K562 (cell line): ENCODE data around the gene C7. TPM values are rescaled to one million over a fixed set of nuclear protein-coding genes. Genes with fewer than 3 reads are reported as not detected.

Experiments used
- ATAC-seq: fragments of 200-7000 bp; cut with Tn5 transposase; 3 replicates; pipeline ENCODE4 v1.9.1; 2020; ENCODE audit warnings: moderate library complexity
- BruUV-seq: library from RNA; stranded (reverse); fragments of 400-500 nt; replicated peaks from 2 replicates; lab custom pipeline; 2021; lab: Mats Ljungman, UMichigan
- CTCF ChIA-PET: fragments of 300-600 bp; formaldehyde crosslinking; extraction: SDS; loops from one replicate; lab custom pipeline; 2021; ENCODE audit warnings: low intra/inter-chr PET ratio; lab: Yijun Ruan, JAX
- POLR2A ChIA-PET: fragments of 300-600, 350-650 bp; sonication (Branson Sonifier 250); formaldehyde crosslinking; extraction: SDS; loops from one replicate; lab custom pipeline; 2021; ENCODE audit warnings: antibody characterized with exemption, inconsistent platforms; lab: Yijun Ruan, JAX
- DNase-seq, 4 experiments: peaks; one replicate each; pipeline versions ENCODE4 v3.0.0 to v3.0.0-alpha.2; 2011 to 2018; ENCODE audit warnings: low spot score in 3 of 4, mixed read lengths in 3 of 4; ENCODE audit errors: extremely low read depth in 1 of 4
- FAIRE-seq: peaks from 2 replicates; lab custom pipeline; 2011; peaks lifted over from hg19 to GRCh38; lab: Jason Lieb, UNC
- H2AFZ ChIP-seq: 2 replicates; pipeline ENCODE4 v1.6.0; 2011; ENCODE audit warnings: low read depth, low read length, control low read depth, inconsistent platforms
- H3K27ac ChIP-seq: fragments of 200-600 bp; 3 replicates; pipeline ENCODE4 v1.8.0; 2011; ENCODE audit warnings: low read depth, mild to moderate bottlenecking, control low read depth, inconsistent platforms, low read length, moderate library complexity, mixed read lengths; ENCODE audit errors: extremely low read depth
- H3K27me3 ChIP-seq, 2 experiments: fragments of 300-600 bp in 1 of 2; 2 replicates in 1 of 2; 3 replicates in 1 of 2; pipeline versions ENCODE4 v1.6.0 to v1.8.0; 2011; ENCODE audit warnings: inconsistent platforms in 2 of 2, low read length in 2 of 2, mild to moderate bottlenecking in 1 of 2, mixed read lengths in 1 of 2, moderate library complexity in 1 of 2; ENCODE audit not compliant: control insufficient read depth in 2 of 2, insufficient read depth in 2 of 2
- H3K36me3 ChIP-seq: fragments of 300-600 bp; 3 replicates; pipeline ENCODE4 v1.8.0; 2011; ENCODE audit warnings: mild to moderate bottlenecking, low read length, inconsistent platforms; ENCODE audit not compliant: control insufficient read depth, insufficient read depth
- H3K4me1 ChIP-seq, 2 experiments: fragments of 200-600 bp in 1 of 2; replicated peaks in 1 of 2; 2 replicates in 1 of 2; 3 replicates in 1 of 2; pipeline versions ENCODE4 v1.5.1 to v1.8.0; 2011; ENCODE audit warnings: inconsistent platforms in 2 of 2, low read length in 2 of 2, mild to moderate bottlenecking in 1 of 2, mixed read lengths in 1 of 2, moderate library complexity in 1 of 2; ENCODE audit not compliant: control insufficient read depth in 2 of 2, insufficient read depth in 2 of 2
- H3K4me2 ChIP-seq: 2 replicates; pipeline ENCODE4 v1.6.1; 2011; ENCODE audit warnings: low read length, control low read depth, inconsistent platforms, mixed read lengths; ENCODE audit not compliant: insufficient read depth
- H3K4me3 ChIP-seq: fragments of 200-600 bp; sonication (generic), shearing (Covaris generic); 2 replicates; pipeline ENCODE4 v1.5.1; 2016; ENCODE audit warnings: control low read depth, inconsistent platforms
- H3K79me2 ChIP-seq: fragments of 200-600 bp; 3 replicates; pipeline ENCODE4 v1.8.0; 2011; ENCODE audit warnings: low read length, inconsistent platforms; ENCODE audit not compliant: control insufficient read depth, insufficient read depth
- H3K9ac ChIP-seq, 2 experiments: 2 replicates each; pipeline versions ENCODE4 v1.6.0 to v1.6.1; 2011; ENCODE audit warnings: low read depth in 2 of 2, low read length in 2 of 2, control low read depth in 1 of 2, inconsistent platforms in 1 of 2, mild to moderate bottlenecking in 1 of 2, mixed read lengths in 1 of 2; ENCODE audit not compliant: insufficient read depth in 1 of 2
- H3K9me1 ChIP-seq: one replicate; pipeline ENCODE4 v1.6.0; 2011; ENCODE audit warnings: inconsistent platforms, mild to moderate bottlenecking, low read length, moderate library complexity; ENCODE audit not compliant: control insufficient read depth, insufficient read depth
- H3K9me3 ChIP-seq: replicated peaks from 2 replicates; pipeline ENCODE4 v1.5.1; 2011; ENCODE audit warnings: low read depth, low read length, inconsistent platforms; ENCODE audit not compliant: control insufficient read depth, insufficient read depth
- H4K20me1 ChIP-seq: replicated peaks from 2 replicates; pipeline ENCODE4 v1.6.1; 2011; ENCODE audit warnings: low read length, inconsistent platforms, mixed read lengths; ENCODE audit not compliant: control insufficient read depth, insufficient read depth
- DIDO1 ChIP-seq: fragments of 450-650 bp; IDR thresholded peaks from 2 replicates; pipeline ENCODE4 v1.6.1; 2016; ENCODE audit warnings: low read depth, missing biosample characterization, missing genetic modification characterization
- ERF ChIP-seq: fragments of 450-650 bp; formaldehyde crosslinking; IDR thresholded peaks from 2 replicates; pipeline ENCODE4 v1.4.0; 2020; ENCODE audit warnings: mild to moderate bottlenecking, mixed read lengths
- FOS ChIP-seq: IDR thresholded peaks from 3 replicates; pipeline ENCODE4 v1.6.1; 2011; ENCODE audit not compliant: insufficient read length; ENCODE audit errors: extremely low read depth
- HNRNPH1 ChIP-seq: fragments of 200-400 bp; formaldehyde crosslinking; optimal IDR thresholded peaks from 2 replicates; pipeline ENCODE3; 2017; ENCODE audit warnings: low read depth, mild to moderate bottlenecking, low read length, moderate library complexity
- ILF3 ChIP-seq: fragments of 450-650 bp; IDR thresholded peaks from 2 replicates; pipeline ENCODE4 v1.6.1; 2018; ENCODE audit warnings: antibody characterized with exemption, mild to moderate bottlenecking, moderate library complexity, borderline replicate concordance
- POLR2H ChIP-seq: IDR thresholded peaks from 2 replicates; pipeline ENCODE4 v1.6.1; 2016; ENCODE audit warnings: missing genetic modification characterization, low read depth, mild to moderate bottlenecking, control low read depth, missing compliant biosample characterization, moderate library complexity
- RBM25 ChIP-seq: fragments of 200-400 bp; formaldehyde crosslinking; IDR thresholded peaks from 2 replicates; pipeline ENCODE4 v1.6.1; 2018; ENCODE audit warnings: low read length, low read depth, moderate library complexity; ENCODE audit not compliant: severe bottlenecking
- SNIP1 ChIP-seq: fragments of 450-650 bp; IDR thresholded peaks from 2 replicates; pipeline ENCODE4 v1.7.1; 2017; ENCODE audit warnings: low read depth, mild to moderate bottlenecking
- ZNF146 ChIP-seq: IDR thresholded peaks from one replicate; pipeline ENCODE4 v1.6.1; 2018; ENCODE audit warnings: missing compliant biosample characterization; ENCODE audit not compliant: unreplicated experiment
- ZNF184 ChIP-seq: sonication (generic); formaldehyde crosslinking; IDR thresholded peaks from 2 replicates; pipeline ENCODE4 v1.5.0; 2020; ENCODE audit warnings: missing genetic modification reagents
- ZNF696 ChIP-seq: fragments of 250-450 bp; sonication (Bioruptor Pico); conservative IDR thresholded peaks from 2 replicates; pipeline ENCODE4 v1.4.0; 2020; ENCODE audit warnings: mild to moderate bottlenecking, moderate library complexity
- WGBS: fragments of 100-300 bp; shearing (Covaris generic); methylation state at CpG from one replicate; pipeline ENCODE4 v1.1.6; 2016; ENCODE audit warnings: low coverage, mixed read lengths; ENCODE audit not compliant: insufficient coverage; ENCODE audit errors: missing lambda C conversion rate; 5-methylcytosine and 5-hydroxymethylcytosine counted together
- in situ Hi-C: fragments of 300-500 bp; cut with MboI; formaldehyde crosslinking; loops from 4 replicates; pipeline ENCODE4 v1.15.0; 2018; ENCODE audit warnings: inconsistent platforms, mixed read lengths
- intact Hi-C: fragments of 100-400 bp; cut with micrococcal nuclease; formaldehyde crosslinking; loops from 2 replicates; pipeline ENCODE4 v1.14.2; 2022
- polyA plus RNA-seq, 8 experiments: library from polyadenylated mRNA; depleted of rRNA in 4 of 8; stranded (reverse) in 5 of 8; unstranded in 3 of 8; fragments of >200 nt; fragmentation: Nextera tagmentation in 2 of 8; fragmentation: Illumina TruSeq in 1 of 8; extraction: Ambion mirVana in 2 of 8; extraction: Trizol in 1 of 8; gene quantifications; 2 replicates each; pipeline versions ENCODE4 v1.2.1 to v1.2.3, GENCODE V29; 2011 to 2014; ENCODE audit warnings: inconsistent platforms in 1 of 8, missing spikeins in 1 of 8
- total RNA-seq, 7 experiments: library from RNA; depleted of rRNA in 6 of 7; stranded (reverse); fragments of >200 nt in 6 of 7; fragmentation: Illumina TruSeq in 2 of 7; extraction: Trizol in 2 of 7; gene quantifications; 2 replicates each; pipeline versions ENCODE4 v1.2.1 to v1.2.3, GENCODE V29; 2011 to 2021; ENCODE audit warnings: low replicate concordance in 1 of 7

The C7 gene
- total and polyA plus RNA-seq, 9 of the 15 experiments (the other 6 are each of a cell fraction or from before 2014, with no cell fraction given), result 0.82 TPM; not detected in 8

DNA sequence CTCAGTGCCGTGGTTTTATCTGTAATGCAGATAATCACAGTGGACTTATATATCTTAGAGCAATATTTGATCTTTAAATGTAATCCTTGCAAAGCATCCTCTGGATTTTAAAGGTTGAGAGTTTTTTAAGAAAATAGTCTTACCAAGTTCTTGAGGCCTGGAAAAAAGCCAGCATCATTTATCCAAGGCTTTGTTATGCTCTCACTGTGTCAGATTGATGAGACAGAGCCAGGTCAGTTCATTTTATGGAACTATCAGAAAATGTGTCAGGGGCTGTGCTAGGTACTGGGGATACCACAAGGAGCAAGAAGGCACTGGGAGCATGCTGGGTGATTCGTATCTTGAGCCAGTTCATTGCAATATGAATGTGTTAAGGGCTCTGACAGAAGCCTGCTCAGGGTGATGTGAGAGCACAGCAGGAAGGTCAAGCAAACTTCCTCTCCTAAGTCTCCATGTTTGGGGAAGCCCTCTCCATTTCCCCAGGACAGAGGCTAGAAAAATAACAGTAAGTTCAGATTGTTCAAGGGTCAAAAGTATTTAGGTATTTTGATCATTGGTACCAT is 19.7 kb downstream of the C7 start (continued):
- TF ChIP-seq HNRNPH1, result no peak
- no peak for TF ChIP-seq RBM25
- TF ChIP-seq ZNF184, result no peak
- no peak for TF ChIP-seq DIDO1 (tag)
- no peak for TF ChIP-seq ZNF146
- no peak for TF ChIP-seq POLR2H (tag)
- no peak for TF ChIP-seq ERF
- no peak for TF ChIP-seq ZNF696
- TF ChIP-seq FOS, result no peak
- TF ChIP-seq SNIP1, result no peak

DNA sequence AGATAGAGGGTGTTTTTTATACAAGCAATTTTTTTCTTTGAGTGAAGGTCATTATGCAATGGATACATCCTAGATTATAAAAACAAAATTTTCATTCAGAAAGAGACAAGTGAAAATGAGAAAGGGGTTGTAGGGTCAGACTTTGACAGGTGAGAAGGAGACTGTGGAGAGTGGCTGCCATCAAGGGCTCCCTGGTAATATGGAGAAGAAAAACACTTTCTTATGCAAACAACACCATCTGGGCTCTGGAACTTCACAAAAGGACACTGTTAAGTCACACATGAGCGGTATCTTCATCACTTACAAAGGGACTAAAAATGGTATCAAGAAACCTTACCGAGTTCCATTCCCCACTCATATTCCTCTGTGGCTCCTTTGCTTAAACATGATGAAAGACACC is 23.5 kb downstream of the C7 start:
- Histone ChIP-seq H3K4me1 (no peaks in the 10 kb centered on the region), H3K9me1 (no peaks in the 10 kb centered on the region), H3K36me3 (no peaks in the 10 kb centered on the region), H4K20me1 (no peaks in the 10 kb centered on the region), H3K4me3 (no peak overlapping the region), H3K9me3 (no peaks in the 10 kb centered on the region), H3K9ac (no peak overlapping the region), H3K79me2 (no peaks in the 10 kb centered on the region), H3K27ac (no peak overlapping the region), H3K4me2 (no peak overlapping the region), H3K27me3 (no peaks in the 10 kb centered on the region), H2AFZ (no peak overlapping the region)
- TF ChIP-seq ILF3, result no peak
- in situ Hi-C loops (no loop called here), intact Hi-C loops (no loop called here)
- POLR2A ChIA-PET, result no interaction called here
- ATAC-seq (no peak), DNase-seq (no peak), FAIRE-seq (no peak)
- no TSS peak for BruUV-seq
- CTCF ChIA-PET, result no interaction called here
- WGBS, result 0% methylated on average over 2 of the region's 2 CpGs
